ENCODE data around the gene GSTT4.

DNA sequence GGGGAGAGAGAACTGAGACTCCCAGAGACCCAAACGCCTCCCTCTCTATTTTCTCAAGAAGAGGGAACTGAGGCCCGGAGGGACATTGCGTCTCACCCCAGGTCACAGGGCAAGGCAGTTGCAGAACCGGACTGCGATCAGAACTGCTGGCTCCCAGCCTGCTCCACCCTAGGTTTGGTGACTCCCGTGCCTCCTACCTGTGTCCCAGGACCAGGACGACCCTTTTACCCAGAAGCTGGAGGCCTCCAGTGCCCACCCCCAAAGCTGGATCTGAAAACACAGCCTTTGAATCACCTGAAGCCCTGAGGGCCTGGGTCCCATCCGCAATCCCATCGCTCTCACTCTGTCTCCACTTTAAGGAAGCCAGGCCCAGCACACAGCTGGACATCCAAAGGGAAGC, 1.4 kb downstream of the GSTT4 start:
- TF ChIP-seq SNAI2 (CRISPR knock-in tag; IDR thresholded peaks at IDR 0.05) (no peak), PPARA (CRISPR knock-in tag; IDR thresholded peaks at IDR 0.05; ENCODE audit: borderline replicate concordance) (no peak), ZFP3 (CRISPR knock-in tag; IDR thresholded peaks at IDR 0.05) (no peak), OSR1 (CRISPR knock-in tag; IDR thresholded peaks at IDR 0.05) (no peak), GLIS3 (CRISPR knock-in tag; IDR thresholded peaks at IDR 0.05) (no peak), CREB5 (CRISPR knock-in tag; IDR thresholded peaks at IDR 0.05; ENCODE audit: low read depth) (no peak), BACH2 (CRISPR knock-in tag; IDR thresholded peaks at IDR 0.05; ENCODE audit: borderline replicate concordance) (no peak), TCF4 (CRISPR knock-in tag; IDR thresholded peaks at IDR 0.05; ENCODE audit: borderline replicate concordance) (no peak)
- TF ChIP-seq, protein P1, sequence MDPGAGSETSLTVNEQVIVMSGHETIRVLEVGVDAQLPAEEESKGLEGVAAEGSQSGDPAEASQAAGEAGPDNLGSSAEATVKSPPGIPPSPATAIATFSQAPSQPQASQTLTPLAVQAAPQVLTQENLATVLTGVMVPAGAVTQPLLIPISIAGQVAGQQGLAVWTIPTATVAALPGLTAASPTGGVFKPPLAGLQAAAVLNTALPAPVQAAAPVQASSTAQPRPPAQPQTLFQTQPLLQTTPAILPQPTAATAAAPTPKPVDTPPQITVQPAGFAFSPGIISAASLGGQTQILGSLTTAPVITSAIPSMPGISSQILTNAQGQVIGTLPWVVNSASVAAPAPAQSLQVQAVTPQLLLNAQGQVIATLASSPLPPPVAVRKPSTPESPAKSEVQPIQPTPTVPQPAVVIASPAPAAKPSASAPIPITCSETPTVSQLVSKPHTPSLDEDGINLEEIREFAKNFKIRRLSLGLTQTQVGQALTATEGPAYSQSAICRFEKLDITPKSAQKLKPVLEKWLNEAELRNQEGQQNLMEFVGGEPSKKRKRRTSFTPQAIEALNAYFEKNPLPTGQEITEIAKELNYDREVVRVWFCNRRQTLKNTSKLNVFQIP (CRISPR knock-in tag; IDR thresholded peaks at IDR 0.05; ENCODE audit: borderline replicate concordance, low read depth) = no peak
- TF ChIP-seq, protein P2, sequence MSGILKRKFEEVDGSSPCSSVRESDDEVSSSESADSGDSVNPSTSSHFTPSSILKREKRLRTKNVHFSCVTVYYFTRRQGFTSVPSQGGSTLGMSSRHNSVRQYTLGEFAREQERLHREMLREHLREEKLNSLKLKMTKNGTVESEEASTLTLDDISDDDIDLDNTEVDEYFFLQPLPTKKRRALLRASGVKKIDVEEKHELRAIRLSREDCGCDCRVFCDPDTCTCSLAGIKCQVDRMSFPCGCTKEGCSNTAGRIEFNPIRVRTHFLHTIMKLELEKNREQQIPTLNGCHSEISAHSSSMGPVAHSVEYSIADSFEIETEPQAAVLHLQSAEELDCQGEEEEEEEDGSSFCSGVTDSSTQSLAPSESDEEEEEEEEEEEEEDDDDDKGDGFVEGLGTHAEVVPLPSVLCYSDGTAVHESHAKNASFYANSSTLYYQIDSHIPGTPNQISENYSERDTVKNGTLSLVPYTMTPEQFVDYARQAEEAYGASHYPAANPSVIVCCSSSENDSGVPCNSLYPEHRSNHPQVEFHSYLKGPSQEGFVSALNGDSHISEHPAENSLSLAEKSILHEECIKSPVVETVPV (CRISPR knock-in tag; IDR thresholded peaks at IDR 0.05) = no peak
